A172 (cell line): Measurements from ENCODE around the gene CENPU. TPM values are rescaled to one million over a fixed set of nuclear protein-coding genes. Genes with fewer than 3 reads are reported as not detected.
"Not testable (repeated sequence)": the region's sequence is repeated elsewhere in the genome, so short reads cannot be mapped to it uniquely, and the experiment has no call there.

Experiments
- DNase-seq: peaks from one replicate; pipeline ENCODE4 v3.0.0-alpha.2; 2015; ENCODE audit warnings: low spot score
- total RNA-seq: library from RNA; depleted of rRNA; stranded (reverse); fragments of >200 nt; shearing (Covaris generic); gene quantifications from 2 replicates; pipeline ENCODE4 v1.2.3, GENCODE V29; 2014

The CENPU gene
- total RNA-seq, 1 experiment from 2014 or later = 92.7 TPM

GRCh38 chr4:184752496-184753275, 18.8 kb upstream of the CENPU start:
- DNase-seq = no peak

- DNase-seq = no peak
Measured at GRCh38 chr4:184751585-184751956, 17.7 kb upstream of the CENPU start.

- no peak for DNase-seq
Measured at GRCh38 chr4:184750926-184751584, 17.2 kb upstream of the CENPU start.

GRCh38 chr4:184748251-184748652, 14.4 kb upstream of the CENPU start:
- DNase-seq = no peak

- no peak for DNase-seq
Measured at GRCh38 chr4:184747034-184747830, 13.3 kb upstream of the CENPU start.

GRCh38 chr4:184745831-184746795, 12.2 kb upstream of the CENPU start:
- DNase-seq = peak; percentile 60

- no peak for DNase-seq
Measured at GRCh38 chr4:184744236-184744635, 10.3 kb upstream of the CENPU start.

GRCh38 chr4:184743650-184744049, 9.8 kb upstream of the CENPU start:
- DNase-seq = no peak

GRCh38 chr4:184741651-184742050, 7.8 kb upstream of the CENPU start:
- not testable (repeated sequence) for DNase-seq

- DNase-seq = no peak
Measured at GRCh38 chr4:184740980-184741391, 7.1 kb upstream of the CENPU start.

GRCh38 chr4:184739575-184739974, 5.7 kb upstream of the CENPU start:
- not testable (repeated sequence) for DNase-seq

GRCh38 chr4:184734758-184735157, 862 bp upstream of the CENPU start:
- DNase-seq = no peak

- peak; percentile 17 for DNase-seq
Measured at GRCh38 chr4:184732126-184732525, 1.8 kb downstream of the CENPU start.

GRCh38 chr4:184731056-184731455, 2.8 kb downstream of the CENPU start:
- DNase-seq = no peak

- no peak for DNase-seq
Measured at GRCh38 chr4:184729946-184730345, 4.0 kb downstream of the CENPU start.

- DNase-seq = no peak
Measured at GRCh38 chr4:184728858-184729257, 5.0 kb downstream of the CENPU start.

- DNase-seq = no peak
Measured at GRCh38 chr4:184727430-184727829, 6.5 kb downstream of the CENPU start.

- no peak for DNase-seq
Measured at GRCh38 chr4:184722798-184723197, 11.1 kb downstream of the CENPU start.

GRCh38 chr4:184721254-184721653, 12.6 kb downstream of the CENPU start:
- no peak for DNase-seq

- no peak for DNase-seq
Measured at GRCh38 chr4:184719407-184719806, 14.5 kb downstream of the CENPU start.

- DNase-seq = no peak
Measured at GRCh38 chr4:184715526-184715925, 18.4 kb downstream of the CENPU start.
